Naive thymus-derived CD4-positive, alpha-beta T cell (primary cell): Measurements from ENCODE around the gene B4GALT4. TPM values are rescaled to one million over a fixed set of nuclear protein-coding genes. Genes with fewer than 3 reads are reported as not detected.

Experiments
- polyA plus RNA-seq, 2 donors: library from polyadenylated mRNA; unstranded; fragments of 300-500 nt; fragmentation: Illumina TruSeq; gene quantifications; one replicate each; pipeline ENCODE4 v1.2.3, GENCODE V29; 2021
- total RNA-seq, 6 experiments: library from RNA in 5 of 6; stranded (reverse) in 5 of 6; gene quantifications; 1 replicate in 5 of 6; 2 replicates in 1 of 6; pipeline ENCODE4 v1.2.3 and lab custom pipeline; 2021 to 2026

Gene B4GALT4
- total and polyA plus RNA-seq, 7 experiments from 2014 or later: 17.9 to 39.8 (median 29.6) TPM

Other genes starting within 250 kb of the B4GALT4 start
- gene IGSF11, start 206.0 kb downstream of the B4GALT4 start, total RNA-seq: under 1 TPM in 4 of 5 experiments, not detected in 1; 0.15 to 0.85 (median 0.49) TPM
- under 1 TPM; 0.19 to 0.44 TPM for gene IGSF11, start 206.0 kb downstream of the B4GALT4 start, polyA plus RNA-seq
- not detected for gene TEX55, start 94.7 kb downstream of the B4GALT4 start, total RNA-seq
- not detected for gene TEX55, start 94.7 kb downstream of the B4GALT4 start, polyA plus RNA-seq
- gene UPK1B, start 67.3 kb downstream of the B4GALT4 start, total RNA-seq: not detected
- gene UPK1B, start 67.3 kb downstream of the B4GALT4 start, polyA plus RNA-seq: 1 to 10 TPM in 1 of 2 donors, under 1 TPM in 1; 0.11 to 1.3 TPM
- gene ARHGAP31, start 53.5 kb upstream of the B4GALT4 start, total RNA-seq: 10 to 100 TPM in 1 of 5 experiments, 1 to 10 TPM in 4; 3.0 to 11.9 (median 3.1) TPM
- 1 to 10 TPM; 1.2 to 3.0 TPM for gene ARHGAP31, start 53.5 kb upstream of the B4GALT4 start, polyA plus RNA-seq
- gene TMEM39A, start 222.7 kb upstream of the B4GALT4 start, total RNA-seq: 10 to 100 TPM; 34.9 to 59.5 (median 49.7) TPM
- 10 to 100 TPM in 1 of 2 donors, 1 to 10 TPM in 1; 9.1 to 17.3 TPM for gene TMEM39A, start 222.7 kb upstream of the B4GALT4 start, polyA plus RNA-seq
- 10 to 100 TPM; 27.5 to 41.0 (median 35.5) TPM for gene POGLUT1, start 228.1 kb upstream of the B4GALT4 start, total RNA-seq
- gene POGLUT1, start 228.1 kb upstream of the B4GALT4 start, polyA plus RNA-seq: 10 to 100 TPM; 27.9 to 30.7 TPM